Aorta (tissue), 5 donors: ENCODE data around the gene PPM1A. TPM values are rescaled to one million over a fixed set of nuclear protein-coding genes. Genes with fewer than 3 reads are reported as not detected.

Experiments
- ATAC-seq: fragments of 200-7000 bp; cut with Tn5 transposase; one replicate; pipeline ENCODE4 v1.9.1; 2022; ENCODE audit warnings: moderate library complexity; ENCODE audit not compliant: low FRiP score
- DNase-seq, 2 donors: peaks; one replicate each; pipeline ENCODE4 v3.0.0-alpha.2; 2020
- H3K27ac ChIP-seq, 2 donors: one replicate each; pipeline ENCODE4 v1.5.1; 2013; ENCODE audit warnings: low read length in 2 of 2, mild to moderate bottlenecking in 2 of 2, moderate library complexity in 2 of 2, control low read depth in 1 of 2, inconsistent platforms in 1 of 2, low read depth in 1 of 2
- H3K27me3 ChIP-seq, 2 donors: one replicate each; pipeline ENCODE4 v1.6.1; 2013; ENCODE audit warnings: control low read depth in 1 of 2, low read length in 1 of 2, mild to moderate bottlenecking in 1 of 2, moderate library complexity in 1 of 2; ENCODE audit not compliant: insufficient read depth in 2 of 2, control insufficient read depth in 1 of 2
- H3K36me3 ChIP-seq, 2 donors: one replicate each; pipeline ENCODE4 v1.6.1; 2013; ENCODE audit warnings: control low read depth in 1 of 2, low read length in 1 of 2, mild to moderate bottlenecking in 1 of 2; ENCODE audit not compliant: insufficient read depth in 2 of 2, control insufficient read depth in 1 of 2
- H3K4me1 ChIP-seq, 2 donors: one replicate each; pipeline ENCODE4 v1.6.1; 2013; ENCODE audit warnings: low read length in 2 of 2, control low read depth in 1 of 2, mild to moderate bottlenecking in 1 of 2, moderate library complexity in 1 of 2; ENCODE audit not compliant: insufficient read depth in 2 of 2, control insufficient read depth in 1 of 2
- H3K4me3 ChIP-seq, 2 donors: one replicate each; pipeline ENCODE4 v1.5.1; 2013; ENCODE audit warnings: low read length in 2 of 2, control low read depth in 1 of 2, mild to moderate bottlenecking in 1 of 2
- H3K9me3 ChIP-seq: one replicate; pipeline ENCODE4 v1.6.1; 2013; ENCODE audit warnings: mild to moderate bottlenecking, low read length; ENCODE audit not compliant: control insufficient read depth
- WGBS, 2 donors: extraction: QIAGEN DNeasy Blood & Tissue Kit; methylation state at CpG; one replicate each; pipeline ENCODE4 v1.1.7; 2013; 5-methylcytosine and 5-hydroxymethylcytosine counted together
- intact Hi-C, 2 donors: fragments of 100-400 bp; cut with DNase I; formaldehyde crosslinking; loops; one replicate each; pipeline versions ENCODE4 v1.14.2 to v1.15.0; 2022
- polyA plus RNA-seq, 2 donors: library from polyadenylated mRNA; stranded (reverse); fragments of 200-250 nt; gene quantifications; one replicate each; pipeline ENCODE4 v1.2.3, GENCODE V29; 2013
- total RNA-seq, 2 donors: library from RNA; stranded (reverse); fragmentation: NEBNext Ultra II Directional; extraction: Animal tissue kit (Norgen Biotek cat#: 25700); gene quantifications; one replicate each; pipeline ENCODE4 v1.2.1, GENCODE V29; 2021
- donor health status: healthy with polysubstance abuse.
- donor health status: Bipolar disorder and iron deficiency.
- donor health status: DM: no; HTN: no; CAD: no.
- donor health status: DM: no; HTN: no; CAD: no.
- donor health status: DM: yes; HTN: yes; CAD: no.

Gene PPM1A
- total and polyA plus RNA-seq, 4 donors: 26.4 to 63.7 (median 52.0) TPM

DNA sequence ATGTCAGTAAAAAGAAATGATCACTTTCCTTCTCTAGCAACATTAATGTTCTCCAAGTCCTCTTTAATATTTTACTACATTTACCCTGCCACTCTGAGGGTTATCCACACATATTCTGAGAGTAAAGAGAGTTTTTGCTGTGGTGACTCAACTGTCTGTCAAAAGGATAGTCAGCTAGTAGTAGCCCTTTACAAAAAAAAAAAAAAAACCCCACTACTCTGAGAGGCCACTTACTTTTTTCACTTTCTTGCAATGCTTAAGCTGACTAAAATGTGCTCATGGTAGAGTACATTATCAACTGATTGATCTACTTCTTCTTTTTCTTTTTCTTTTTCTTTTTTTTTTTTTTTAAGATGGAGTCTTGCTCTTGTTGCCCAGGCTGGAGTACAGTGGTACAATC is 27.6 kb upstream of the PPM1A start:
- intact Hi-C loops: no loop called here
- H3K9me3 ChIP-seq: peaks cover 1% of the 10 kb centered on the region
- no peaks in the 10 kb centered on the region for H3K36me3 ChIP-seq
- ATAC-seq (no peak), DNase-seq (no peak)
- no peaks in the 10 kb centered on the region for H3K27me3 ChIP-seq
- no peaks in the 10 kb centered on the region for H3K4me1 ChIP-seq
- H3K4me3 ChIP-seq: no peak overlapping the region
- no peak overlapping the region for H3K27ac ChIP-seq

- DNase-seq (peak in 1 of 2 donors; percentile 42), ATAC-seq (no peak)
- WGBS, 2 donors: 47 to 52% methylated on average over 4 of the region's 4 CpGs
- no peak overlapping the region for H3K4me3 ChIP-seq
- intact Hi-C loops: no loop called here
- H3K27ac ChIP-seq: no peak overlapping the region
- H3K27me3 ChIP-seq: no peaks in the 10 kb centered on the region
- no peaks in the 10 kb centered on the region for H3K4me1 ChIP-seq
- peaks cover 1% of the 10 kb centered on the region for H3K9me3 ChIP-seq
- H3K36me3 ChIP-seq: no peaks in the 10 kb centered on the region
Measured at GRCh38 chr14:60222820-60223219, 26.2 kb upstream of the PPM1A start.

- intact Hi-C loops: no loop called here
- WGBS, 2 donors: 78 to 84% methylated on average over 3 of the region's 3 CpGs
- no peak for ATAC-seq
- Histone ChIP-seq H3K27ac (no peak overlapping the region), H3K36me3 (no peaks in the 10 kb centered on the region), H3K9me3 (peaks cover 1% of the 10 kb centered on the region), H3K4me3 (no peak overlapping the region), H3K27me3 (no peaks in the 10 kb centered on the region), H3K4me1 (no peaks in the 10 kb centered on the region)
- DNase-seq: no peak
Measured at GRCh38 chr14:60225265-60225664, 23.8 kb upstream of the PPM1A start.

GRCh38 chr14:60226298-60226697 is 22.7 kb upstream of the PPM1A start:
- no peak overlapping the region for H3K4me3 ChIP-seq
- no peaks in the 10 kb centered on the region for H3K27me3 ChIP-seq
- H3K9me3 ChIP-seq: peaks cover 1% of the 10 kb centered on the region
- intact Hi-C loops: no loop called here
- H3K27ac ChIP-seq: no peak overlapping the region
- no peaks in the 10 kb centered on the region for H3K4me1 ChIP-seq
- 53 to 73% methylated on average over 2 of the region's 2 CpGs for WGBS, 2 donors
- ATAC-seq: no peak
- no peaks in the 10 kb centered on the region for H3K36me3 ChIP-seq
- DNase-seq: no peak

GRCh38 chr14:60227291-60227690 is 21.7 kb upstream of the PPM1A start:
- H3K36me3 ChIP-seq: no peaks in the 10 kb centered on the region
- no peaks in the 10 kb centered on the region for H3K27me3 ChIP-seq
- no peak overlapping the region for H3K4me3 ChIP-seq
- no peak for DNase-seq
- 89 to 97% methylated on average over 1 of the region's 1 CpG for WGBS, 2 donors
- no peak for ATAC-seq
- H3K4me1 ChIP-seq: no peaks in the 10 kb centered on the region
- intact Hi-C loops: no loop called here
- H3K9me3 ChIP-seq: peaks cover 1% of the 10 kb centered on the region
- H3K27ac ChIP-seq: no peak overlapping the region

- Histone ChIP-seq H3K27me3 (no peaks in the 10 kb centered on the region), H3K27ac (no peak overlapping the region)
- intact Hi-C loops: no loop called here
Measured at GRCh38 chr14:60229614-60230013, 19.4 kb upstream of the PPM1A start.

DNA sequence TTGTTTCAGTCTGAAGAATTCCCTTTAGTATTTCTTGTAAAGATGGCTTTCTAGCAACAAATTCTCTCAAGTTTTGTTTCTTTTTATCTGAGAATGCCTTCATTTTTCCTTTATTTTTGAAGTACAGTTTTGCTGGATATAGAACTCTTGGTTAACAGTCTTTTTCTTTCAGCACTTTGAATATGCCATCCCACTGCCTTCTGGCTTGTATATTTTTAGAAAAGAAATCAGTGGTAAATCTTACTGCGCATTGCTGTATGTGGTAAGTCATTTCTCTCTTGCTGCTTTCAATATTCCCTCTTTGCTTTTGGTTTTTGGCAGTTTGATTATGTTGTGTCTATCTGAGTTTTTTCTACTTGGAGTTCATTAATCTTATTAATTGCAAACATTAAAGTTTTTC is 16.8 kb upstream of the PPM1A start:
- no peaks in the 10 kb centered on the region for H3K27me3 ChIP-seq
- ATAC-seq (no peak), DNase-seq (no peak)
- 87 to 95% methylated on average over 1 of the region's 1 CpG for WGBS, 2 donors
- H3K4me1 ChIP-seq: no peaks in the 10 kb centered on the region
- intact Hi-C loops: no loop called here
- peaks cover 4% of the 10 kb centered on the region for H3K9me3 ChIP-seq
- H3K27ac ChIP-seq: no peak overlapping the region
- no peak overlapping the region for H3K4me3 ChIP-seq
- no peaks in the 10 kb centered on the region for H3K36me3 ChIP-seq

More at GRCh38 chr14:60229614-60230013, 19.4 kb upstream of the PPM1A start:
- Histone ChIP-seq H3K36me3 (no peaks in the 10 kb centered on the region), H3K4me3 (no peak overlapping the region), H3K4me1 (no peaks in the 10 kb centered on the region), H3K9me3 (peaks cover 4% of the 10 kb centered on the region)
- DNase-seq (no peak), ATAC-seq (no peak)

DNA sequence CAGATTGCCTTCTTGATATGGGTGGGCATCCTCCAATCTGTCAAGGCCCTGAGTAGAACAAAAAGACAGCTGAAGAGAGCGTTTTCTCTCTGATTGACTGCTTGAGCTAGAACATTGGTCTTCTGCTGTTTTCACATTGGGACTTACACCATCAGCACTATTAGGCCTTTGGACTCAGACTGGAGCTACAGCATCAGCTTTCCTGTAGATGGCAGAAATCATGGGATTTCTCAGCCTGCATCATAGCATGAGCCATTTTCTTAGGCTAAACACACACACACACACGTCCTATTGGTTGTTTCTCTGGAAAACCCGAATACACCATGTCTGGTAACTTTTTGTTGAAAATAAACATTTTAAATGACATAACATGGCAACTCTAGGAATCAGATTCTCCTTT is 15.8 kb upstream of the PPM1A start:
- Histone ChIP-seq H3K36me3 (no peaks in the 10 kb centered on the region), H3K9me3 (peaks cover 4% of the 10 kb centered on the region), H3K4me1 (no peaks in the 10 kb centered on the region), H3K27me3 (no peaks in the 10 kb centered on the region), H3K27ac (no peak overlapping the region), H3K4me3 (no peak overlapping the region)
- WGBS, 2 donors: 76 to 82% methylated on average over 3 of the region's 3 CpGs
- intact Hi-C loops: no loop called here
- ATAC-seq (no peak), DNase-seq (no peak)

GRCh38 chr14:60233891-60234290 is 15.1 kb upstream of the PPM1A start:
- no peaks in the 10 kb centered on the region for H3K36me3 ChIP-seq
- no peak overlapping the region for H3K27ac ChIP-seq
- no peaks in the 10 kb centered on the region for H3K4me1 ChIP-seq
- H3K27me3 ChIP-seq: no peaks in the 10 kb centered on the region
- H3K9me3 ChIP-seq: peaks cover 4% of the 10 kb centered on the region
- intact Hi-C loops: no loop called here
- DNase-seq: no peak
- no peak overlapping the region for H3K4me3 ChIP-seq
- no peak for ATAC-seq
